Immature natural killer cell (primary cell): ENCODE measurements around the gene REG4. TPM values are rescaled to one million over a fixed set of nuclear protein-coding genes. Genes with fewer than 3 reads are reported as not detected.

Experiments used
- DNase-seq, 3 donors: peaks; one replicate each; pipeline ENCODE4 v3.0.0; 2022; ENCODE audit warnings: mixed read lengths in 1 of 3
- H3K27ac Mint-ChIP-seq, 6 donors: one replicate each; pipeline ENCODE4 v1.8.0; 2020; ENCODE audit warnings: mixed read lengths in 6 of 6, mild to moderate bottlenecking in 5 of 6, inconsistent platforms in 4 of 6, moderate library complexity in 3 of 6
- H3K27me3 Mint-ChIP-seq, 3 donors: one replicate each; pipeline ENCODE4 v1.8.0; 2020 to 2021; ENCODE audit warnings: low read depth in 3 of 3, mild to moderate bottlenecking in 3 of 3, mixed read lengths in 3 of 3, moderate library complexity in 3 of 3, inconsistent platforms in 1 of 3
- H3K36me3 Mint-ChIP-seq, 3 donors: one replicate each; pipeline ENCODE4 v1.8.0; 2020; ENCODE audit warnings: mixed read lengths in 3 of 3, inconsistent platforms in 2 of 3, mild to moderate bottlenecking in 2 of 3
- H3K4me1 Mint-ChIP-seq, 2 donors: one replicate each; pipeline ENCODE4 v1.8.0; 2020; ENCODE audit warnings: inconsistent platforms in 2 of 2, mild to moderate bottlenecking in 2 of 2, mixed read lengths in 2 of 2, moderate library complexity in 1 of 2
- H3K4me3 Mint-ChIP-seq, 5 donors: one replicate each; pipeline ENCODE4 v1.8.0; 2020; ENCODE audit warnings: mild to moderate bottlenecking in 5 of 5, mixed read lengths in 5 of 5, inconsistent platforms in 3 of 5, moderate library complexity in 3 of 5
- H3K9me3 Mint-ChIP-seq, 6 donors: one replicate each; pipeline ENCODE4 v1.8.0; 2020; ENCODE audit warnings: mild to moderate bottlenecking in 6 of 6, mixed read lengths in 6 of 6, inconsistent platforms in 4 of 6, moderate library complexity in 3 of 6
- polyA plus RNA-seq, 3 donors: library from polyadenylated mRNA; unstranded; fragments of 300-500 nt; fragmentation: Illumina TruSeq; gene quantifications; one replicate each; pipeline ENCODE4 v1.2.3, GENCODE V29; 2021

The REG4 gene
- polyA plus RNA-seq, 3 donors from 2014 or later = not detected

- Mint-ChIP-seq H3K4me1 (no peaks in the 10 kb centered on the region), H3K4me3 (no peak overlapping the region), H3K27me3 (peaks cover 2 to 7% (median 4%) of the 10 kb centered on the region in 3 donors), H3K36me3 (no peaks in the 10 kb centered on the region), H3K27ac (no peak overlapping the region), H3K9me3 (no peaks in the 10 kb centered on the region)
- DNase-seq = no peak
Observed at GRCh38 chr1:119782631-119783325, 28.5 kb downstream of the REG4 start.

- DNase-seq = no peak
- no peaks in the 10 kb centered on the region for H3K36me3 Mint-ChIP-seq
- H3K27ac Mint-ChIP-seq = no peak overlapping the region
- H3K4me3 Mint-ChIP-seq = no peak overlapping the region
- H3K27me3 Mint-ChIP-seq = peaks cover 3 to 7% (median 4%) of the 10 kb centered on the region in 3 donors
- H3K9me3 Mint-ChIP-seq = no peaks in the 10 kb centered on the region
- H3K4me1 Mint-ChIP-seq = no peaks in the 10 kb centered on the region
Observed at GRCh38 chr1:119781434-119782210, 29.6 kb downstream of the REG4 start.

GRCh38 chr1:119779869-119780356 lies 31.3 kb downstream of the REG4 start:
- H3K9me3 Mint-ChIP-seq = peaks cover 0 to 2% (median 0%) of the 10 kb centered on the region in 6 donors
- H3K4me1 Mint-ChIP-seq = no peaks in the 10 kb centered on the region
- H3K4me3 Mint-ChIP-seq = no peak overlapping the region

GRCh38 chr1:119778886-119779560 lies 32.2 kb downstream of the REG4 start:
- H3K36me3 Mint-ChIP-seq = no peaks in the 10 kb centered on the region
- no peak for DNase-seq
- peaks cover 0 to 2% (median 0%) of the 10 kb centered on the region in 6 donors for H3K9me3 Mint-ChIP-seq
- H3K27ac Mint-ChIP-seq = no peak overlapping the region
- no peaks in the 10 kb centered on the region for H3K4me1 Mint-ChIP-seq
- H3K27me3 Mint-ChIP-seq = peaks cover 4 to 7% (median 4%) of the 10 kb centered on the region in 3 donors
- H3K4me3 Mint-ChIP-seq = no peak overlapping the region

More at GRCh38 chr1:119779869-119780356, 31.3 kb downstream of the REG4 start:
- H3K36me3 Mint-ChIP-seq = no peaks in the 10 kb centered on the region
- DNase-seq = no peak
- peaks cover 4 to 7% (median 4%) of the 10 kb centered on the region in 3 donors for H3K27me3 Mint-ChIP-seq
- no peak overlapping the region for H3K27ac Mint-ChIP-seq

- no peaks in the 10 kb centered on the region for H3K4me1 Mint-ChIP-seq
- no peak overlapping the region for H3K27ac Mint-ChIP-seq
- peaks cover 0 to 2% (median 0%) of the 10 kb centered on the region in 6 donors for H3K9me3 Mint-ChIP-seq
- peaks cover 2 to 4% (median 4%) of the 10 kb centered on the region in 3 donors for H3K27me3 Mint-ChIP-seq
- H3K4me3 Mint-ChIP-seq = no peak overlapping the region
- DNase-seq = no peak
- H3K36me3 Mint-ChIP-seq = no peaks in the 10 kb centered on the region
Observed at GRCh38 chr1:119778359-119778758, 32.9 kb downstream of the REG4 start.

GRCh38 chr1:119774746-119775490 lies 36.3 kb downstream of the REG4 start:
- Mint-ChIP-seq H3K27me3 (peaks cover 0 to 2% (median 2%) of the 10 kb centered on the region in 3 donors), H3K9me3 (peaks cover 0 to 2% (median 0%) of the 10 kb centered on the region in 6 donors), H3K4me1 (no peaks in the 10 kb centered on the region), H3K36me3 (no peaks in the 10 kb centered on the region), H3K27ac (no peak overlapping the region), H3K4me3 (no peak overlapping the region)
- no peak for DNase-seq

- Mint-ChIP-seq H3K27me3 (peaks cover 0 to 2% (median 0%) of the 10 kb centered on the region in 3 donors), H3K36me3 (no peaks in the 10 kb centered on the region), H3K4me3 (no peak overlapping the region)
Observed at GRCh38 chr1:119773711-119774241, 37.5 kb downstream of the REG4 start.

GRCh38 chr1:119772298-119772697 lies 39.0 kb downstream of the REG4 start:
- no peak overlapping the region for H3K4me3 Mint-ChIP-seq
- peaks cover 0 to 2% (median 0%) of the 10 kb centered on the region in 6 donors for H3K9me3 Mint-ChIP-seq
- H3K36me3 Mint-ChIP-seq = no peaks in the 10 kb centered on the region
- no peak for DNase-seq
- H3K27me3 Mint-ChIP-seq = peaks cover 0 to 3% (median 2%) of the 10 kb centered on the region in 3 donors
- H3K4me1 Mint-ChIP-seq = no peaks in the 10 kb centered on the region
- H3K27ac Mint-ChIP-seq = no peak overlapping the region

More at GRCh38 chr1:119773711-119774241, 37.5 kb downstream of the REG4 start:
- no peak overlapping the region for H3K27ac Mint-ChIP-seq
- no peak for DNase-seq
- H3K4me1 Mint-ChIP-seq = no peaks in the 10 kb centered on the region
- peaks cover 0 to 2% (median 0%) of the 10 kb centered on the region in 6 donors for H3K9me3 Mint-ChIP-seq

GRCh38 chr1:119771770-119772169 lies 39.5 kb downstream of the REG4 start:
- H3K36me3 Mint-ChIP-seq = no peaks in the 10 kb centered on the region
- H3K4me3 Mint-ChIP-seq = no peak overlapping the region
- no peak for DNase-seq
- no peak overlapping the region for H3K27ac Mint-ChIP-seq
- peaks cover 2 to 6% (median 3%) of the 10 kb centered on the region in 3 donors for H3K27me3 Mint-ChIP-seq
- H3K4me1 Mint-ChIP-seq = no peaks in the 10 kb centered on the region
- H3K9me3 Mint-ChIP-seq = peaks cover 0 to 2% (median 0%) of the 10 kb centered on the region in 6 donors

- Mint-ChIP-seq H3K36me3 (no peaks in the 10 kb centered on the region), H3K27me3 (peaks cover 0 to 6% (median 3%) of the 10 kb centered on the region in 3 donors), H3K4me1 (no peaks in the 10 kb centered on the region), H3K4me3 (no peak overlapping the region), H3K27ac (no peak overlapping the region), H3K9me3 (peaks cover 0 to 2% (median 0%) of the 10 kb centered on the region in 6 donors)
- DNase-seq = no peak
Observed at GRCh38 chr1:119771016-119771415, 40.2 kb downstream of the REG4 start.

- H3K27me3 Mint-ChIP-seq = peaks cover 0 to 8% (median 6%) of the 10 kb centered on the region in 3 donors
- no peak within 1 kb of the TSS for H3K4me3 Mint-ChIP-seq
- no peak within 1 kb of the TSS for H3K27ac Mint-ChIP-seq
- DNase-seq = no peak
- peaks cover 0 to 4% (median 0%) of the 10 kb centered on the region in 6 donors for H3K9me3 Mint-ChIP-seq
- H3K4me1 Mint-ChIP-seq = no peaks in the 10 kb centered on the region
- no peaks in the 10 kb centered on the region for H3K36me3 Mint-ChIP-seq
Observed at GRCh38 chr1:119768778-119769177, 42.5 kb downstream of the REG4 start, which contains the start of gene HMGCS2. Gene HMGCS2, minus strand, starts transcription at chr1:119768905. Its CDS starts 61 bp downstream, at chr1:119768844.

GRCh38 chr1:119767486-119767885 lies 43.8 kb downstream of the REG4 start:
- no peaks in the 10 kb centered on the region for H3K36me3 Mint-ChIP-seq
- peaks cover 0 to 8% (median 8%) of the 10 kb centered on the region in 3 donors for H3K27me3 Mint-ChIP-seq
- no peak for DNase-seq
- H3K9me3 Mint-ChIP-seq = peaks cover 0 to 4% (median 0%) of the 10 kb centered on the region in 6 donors
- no peak overlapping the region for H3K4me3 Mint-ChIP-seq
- H3K27ac Mint-ChIP-seq = no peak overlapping the region
- no peaks in the 10 kb centered on the region for H3K4me1 Mint-ChIP-seq

- H3K4me3 Mint-ChIP-seq = no peak overlapping the region
- H3K27me3 Mint-ChIP-seq = peaks cover 0 to 8% (median 8%) of the 10 kb centered on the region in 3 donors
- H3K36me3 Mint-ChIP-seq = no peaks in the 10 kb centered on the region
- H3K9me3 Mint-ChIP-seq = peaks cover 0 to 4% (median 0%) of the 10 kb centered on the region in 6 donors
- no peak for DNase-seq
- H3K4me1 Mint-ChIP-seq = no peaks in the 10 kb centered on the region
- H3K27ac Mint-ChIP-seq = no peak overlapping the region
Observed at GRCh38 chr1:119766374-119766794, 44.9 kb downstream of the REG4 start.
